ENCODE measurements around the gene HTATSF1.

HTATSF1 gene

GRCh38 chrX:136496764-136497555 lies 432 bp upstream of the HTATSF1 start:
- DNase-seq (ENCODE audit: low read depth in 1 of 2, low spot score in 1 of 2): peak; percentile 62 to 75

- DNase-seq (ENCODE audit: low read depth in 1 of 2, low spot score in 1 of 2): no peak
These were observed 21.7 kb downstream of the HTATSF1 start for GRCh38 chrX:136519069-136519468.

- DNase-seq (ENCODE audit: low read depth in 1 of 2, low spot score in 1 of 2): no peak
These were observed 26.4 kb downstream of the HTATSF1 start for GRCh38 chrX:136523770-136524169.

GRCh38 chrX:136525738-136526606 lies 28.6 kb downstream of the HTATSF1 start:
- DNase-seq (ENCODE audit: low read depth in 1 of 2, low spot score in 1 of 2): no peak

- DNase-seq (ENCODE audit: low read depth in 1 of 2, low spot score in 1 of 2): no peak
These were observed 31.4 kb downstream of the HTATSF1 start for GRCh38 chrX:136528645-136529315.

GRCh38 chrX:136529795-136530194 lies 32.4 kb downstream of the HTATSF1 start:
- no peak for DNase-seq (ENCODE audit: low read depth in 1 of 2, low spot score in 1 of 2)

- no peak for DNase-seq (ENCODE audit: low read depth in 1 of 2, low spot score in 1 of 2)
These were observed 34.6 kb downstream of the HTATSF1 start, which contains the start of gene VGLL1 for GRCh38 chrX:136531951-136532350. VGLL1 (plus strand) TSS chrX:136532215; CDS start chrX:136536021, 3,806 bp downstream.

- DNase-seq (ENCODE audit: low read depth in 1 of 2, low spot score in 1 of 2): no peak
These were observed 36.7 kb downstream of the HTATSF1 start for GRCh38 chrX:136534131-136534530.

GRCh38 chrX:136538811-136539210 lies 41.4 kb downstream of the HTATSF1 start:
- DNase-seq (ENCODE audit: low read depth in 1 of 2, low spot score in 1 of 2): no peak

GRCh38 chrX:136540226-136540625 lies 42.8 kb downstream of the HTATSF1 start:
- DNase-seq (ENCODE audit: low read depth in 1 of 2, low spot score in 1 of 2): no peak

- no peak for DNase-seq (ENCODE audit: low read depth in 1 of 2, low spot score in 1 of 2)
These were observed 43.9 kb downstream of the HTATSF1 start for GRCh38 chrX:136541294-136541693.

GRCh38 chrX:136542281-136542680 lies 44.9 kb downstream of the HTATSF1 start:
- DNase-seq (ENCODE audit: low read depth in 1 of 2, low spot score in 1 of 2): no peak

- no peak for DNase-seq (ENCODE audit: low read depth in 1 of 2, low spot score in 1 of 2)
These were observed 49.0 kb downstream of the HTATSF1 start for GRCh38 chrX:136546371-136546781.

GRCh38 chrX:136549226-136549625 lies 51.8 kb downstream of the HTATSF1 start:
- DNase-seq (ENCODE audit: low read depth in 1 of 2, low spot score in 1 of 2): no peak

- no peak for DNase-seq (ENCODE audit: low read depth in 1 of 2, low spot score in 1 of 2)
These were observed 54.0 kb downstream of the HTATSF1 start for GRCh38 chrX:136551410-136551809.

- DNase-seq (ENCODE audit: low read depth in 1 of 2, low spot score in 1 of 2): no peak
These were observed 58.3 kb downstream of the HTATSF1 start for GRCh38 chrX:136555694-136556093.

All from activated T-helper 1 cell treated with anti-CD3 and anti-CD28 coated beads, Interleukin-2, amount 50 U/mL, for 16 hours (primary cell).